GM10266 (cell line): ENCODE results near the gene SMIM35.

ENCODE experiments used
- DNase-seq: peaks from one replicate; pipeline ENCODE4 v3.0.0; 2012; ENCODE audit errors: extremely low spot score
- TF ChIP-seq, protein P1 (sequence below): IDR thresholded peaks from 2 replicates; pipeline ENCODE4 v1.5.1; 2012; ENCODE audit warnings: mild to moderate bottlenecking, low read depth; ENCODE audit not compliant: control insufficient read depth, insufficient read depth; ENCODE audit errors: missing control alignments

Gene SMIM35

DNA sequence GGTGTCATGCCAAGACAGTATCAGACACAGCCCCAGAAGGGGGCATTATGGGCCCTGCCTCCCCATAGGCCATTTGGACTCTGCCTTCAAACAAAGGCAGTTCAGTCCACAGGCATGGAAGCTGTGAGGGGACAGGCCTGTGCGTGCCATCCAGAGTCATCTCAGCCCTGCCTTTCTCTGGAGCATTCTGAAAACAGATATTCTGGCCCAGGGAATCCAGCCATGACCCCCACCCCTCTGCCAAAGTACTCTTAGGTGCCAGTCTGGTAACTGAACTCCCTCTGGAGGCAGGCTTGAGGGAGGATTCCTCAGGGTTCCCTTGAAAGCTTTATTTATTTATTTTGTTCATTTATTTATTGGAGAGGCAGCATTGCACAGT lies 85.9 kb downstream of the SMIM35 start:
- TF ChIP-seq, protein P1, sequence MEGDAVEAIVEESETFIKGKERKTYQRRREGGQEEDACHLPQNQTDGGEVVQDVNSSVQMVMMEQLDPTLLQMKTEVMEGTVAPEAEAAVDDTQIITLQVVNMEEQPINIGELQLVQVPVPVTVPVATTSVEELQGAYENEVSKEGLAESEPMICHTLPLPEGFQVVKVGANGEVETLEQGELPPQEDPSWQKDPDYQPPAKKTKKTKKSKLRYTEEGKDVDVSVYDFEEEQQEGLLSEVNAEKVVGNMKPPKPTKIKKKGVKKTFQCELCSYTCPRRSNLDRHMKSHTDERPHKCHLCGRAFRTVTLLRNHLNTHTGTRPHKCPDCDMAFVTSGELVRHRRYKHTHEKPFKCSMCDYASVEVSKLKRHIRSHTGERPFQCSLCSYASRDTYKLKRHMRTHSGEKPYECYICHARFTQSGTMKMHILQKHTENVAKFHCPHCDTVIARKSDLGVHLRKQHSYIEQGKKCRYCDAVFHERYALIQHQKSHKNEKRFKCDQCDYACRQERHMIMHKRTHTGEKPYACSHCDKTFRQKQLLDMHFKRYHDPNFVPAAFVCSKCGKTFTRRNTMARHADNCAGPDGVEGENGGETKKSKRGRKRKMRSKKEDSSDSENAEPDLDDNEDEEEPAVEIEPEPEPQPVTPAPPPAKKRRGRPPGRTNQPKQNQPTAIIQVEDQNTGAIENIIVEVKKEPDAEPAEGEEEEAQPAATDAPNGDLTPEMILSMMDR = no peak
- DNase-seq = no peak

DNA sequence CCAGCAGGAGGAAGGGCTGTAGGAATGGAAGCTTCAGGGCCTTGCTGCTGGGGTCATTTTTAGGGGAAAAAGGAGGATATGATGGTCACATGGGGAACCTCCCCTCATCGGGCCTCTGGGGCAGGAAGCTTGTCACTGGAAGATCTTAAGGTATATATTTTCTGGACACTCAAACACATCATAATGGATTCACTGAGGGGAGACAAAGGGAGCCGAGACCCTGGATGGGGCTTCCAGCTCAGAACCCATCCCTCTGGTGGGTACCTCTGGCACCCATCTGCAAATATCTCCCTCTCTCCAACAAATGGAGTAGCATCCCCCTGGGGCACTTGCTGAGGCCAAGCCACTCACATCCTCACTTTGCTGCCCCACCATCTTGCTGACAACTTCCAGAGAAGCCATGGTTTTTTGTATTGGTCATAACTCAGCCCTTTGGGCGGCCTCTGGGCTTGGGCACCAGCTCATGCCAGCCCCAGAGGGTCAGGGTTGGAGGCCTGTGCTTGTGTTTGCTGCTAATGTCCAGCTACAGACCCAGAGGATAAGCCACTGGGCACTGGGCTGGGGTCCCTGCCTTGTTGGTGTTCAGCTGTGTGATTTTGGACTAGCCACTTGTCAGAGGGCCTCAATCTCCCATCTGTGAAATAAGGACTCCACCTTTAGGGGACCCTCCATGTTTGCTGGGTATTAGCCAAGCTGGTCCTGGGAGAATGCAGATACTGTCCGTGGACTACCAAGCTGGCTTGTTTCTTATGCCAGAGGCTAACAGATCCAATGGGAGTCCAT lies 86.5 kb downstream of the SMIM35 start:
- no peak for DNase-seq
- TF ChIP-seq, protein P1 = no peak

DNA sequence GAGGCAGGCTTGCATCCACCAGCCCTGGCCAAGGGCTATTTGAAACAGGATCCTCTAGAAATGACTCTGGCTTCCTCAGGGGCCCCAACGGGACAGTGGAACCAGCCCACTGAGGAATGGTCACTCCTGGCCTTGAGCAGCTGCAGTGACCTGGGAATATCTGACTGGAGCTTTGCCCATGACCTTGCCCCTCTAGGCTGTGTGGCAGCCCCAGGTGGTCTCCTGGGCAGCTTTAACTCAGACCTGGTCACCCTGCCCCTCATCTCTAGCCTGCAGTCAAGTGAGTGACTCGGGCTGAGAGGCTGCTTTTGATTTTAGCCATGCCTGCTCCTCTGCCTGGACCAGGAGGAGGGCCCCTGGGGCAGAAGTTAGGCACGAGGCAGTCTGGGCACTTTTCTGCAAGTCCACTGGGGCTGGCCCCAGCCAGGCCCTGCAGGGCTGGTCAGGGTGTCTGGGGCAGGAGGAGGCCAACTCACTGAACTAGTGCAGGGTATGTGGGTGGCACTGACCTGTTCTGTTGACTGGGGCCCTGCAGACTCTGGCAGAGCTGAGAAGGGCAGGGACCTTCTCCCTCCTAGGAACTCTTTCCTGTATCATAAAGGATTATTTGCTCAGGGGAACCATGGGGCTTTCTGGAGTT lies 87.3 kb downstream of the SMIM35 start:
- no peak for DNase-seq
- TF ChIP-seq, protein P1 = no peak

DNA sequence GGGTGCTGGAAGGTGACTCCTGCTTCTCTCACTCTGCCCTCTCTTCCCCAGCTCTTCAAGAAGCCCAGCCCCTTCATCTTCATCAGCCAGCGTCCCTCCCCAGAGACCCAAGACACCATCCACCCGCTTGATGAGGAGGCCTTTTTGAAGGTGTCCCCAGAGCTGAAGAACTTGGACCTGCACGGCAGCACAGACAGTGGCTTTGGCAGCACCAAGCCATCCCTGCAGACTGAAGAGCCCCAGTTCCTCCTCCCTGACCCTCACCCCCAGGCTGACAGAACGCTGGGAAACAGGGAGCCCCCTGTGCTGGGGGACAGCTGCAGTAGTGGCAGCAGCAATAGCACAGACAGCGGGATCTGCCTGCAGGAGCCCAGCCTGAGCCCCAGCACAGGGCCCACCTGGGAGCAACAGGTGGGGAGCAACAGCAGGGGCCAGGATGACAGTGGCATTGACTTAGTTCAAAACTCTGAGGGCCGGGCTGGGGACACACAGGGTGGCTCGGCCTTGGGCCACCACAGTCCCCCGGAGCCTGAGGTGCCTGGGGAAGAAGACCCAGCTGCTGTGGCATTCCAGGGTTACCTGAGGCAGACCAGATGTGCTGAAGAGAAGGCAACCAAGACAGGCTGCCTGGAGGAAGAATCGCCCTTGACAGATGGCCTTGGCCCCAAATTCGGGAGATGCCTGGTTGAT lies 88.0 kb downstream of the SMIM35 start:
- TF ChIP-seq, protein P1 = no peak
- DNase-seq = no peak

DNA sequence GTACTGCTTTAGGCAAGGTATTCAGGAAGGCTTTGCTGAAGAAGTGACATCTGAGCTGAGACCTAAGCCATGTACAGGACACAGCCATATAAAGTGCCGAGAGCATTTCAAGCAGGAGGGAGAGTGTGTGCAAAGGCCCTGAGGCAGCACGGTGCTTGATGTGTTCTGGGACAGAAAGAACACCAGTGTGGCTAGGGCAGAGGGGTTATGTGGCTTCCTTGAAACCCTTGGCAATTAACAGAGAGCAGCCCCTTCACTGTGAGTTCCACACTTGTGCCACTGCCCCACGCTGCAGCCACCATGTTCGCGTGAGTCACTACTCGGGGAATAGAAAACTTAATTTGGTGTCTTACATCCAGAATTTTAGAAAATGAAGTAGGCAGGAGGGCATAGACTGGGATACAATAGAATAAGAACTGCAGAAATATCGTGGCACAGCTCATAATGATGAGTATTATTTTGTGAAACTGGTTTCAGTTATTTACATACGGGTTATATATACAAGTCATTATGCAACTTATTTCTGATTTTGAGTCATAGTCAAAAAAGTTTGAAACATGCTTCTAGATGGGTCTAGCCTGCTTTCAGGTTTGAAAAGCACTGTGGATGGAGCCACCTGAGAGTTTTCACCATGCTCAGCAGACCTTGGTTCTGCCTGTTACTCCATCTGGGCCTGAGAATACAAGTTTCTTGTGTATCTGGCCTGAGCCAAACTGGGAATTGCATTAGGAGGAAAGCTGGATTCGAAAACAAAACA lies 88.8 kb downstream of the SMIM35 start:
- TF ChIP-seq, protein P1 = no peak
- DNase-seq = no peak

DNA sequence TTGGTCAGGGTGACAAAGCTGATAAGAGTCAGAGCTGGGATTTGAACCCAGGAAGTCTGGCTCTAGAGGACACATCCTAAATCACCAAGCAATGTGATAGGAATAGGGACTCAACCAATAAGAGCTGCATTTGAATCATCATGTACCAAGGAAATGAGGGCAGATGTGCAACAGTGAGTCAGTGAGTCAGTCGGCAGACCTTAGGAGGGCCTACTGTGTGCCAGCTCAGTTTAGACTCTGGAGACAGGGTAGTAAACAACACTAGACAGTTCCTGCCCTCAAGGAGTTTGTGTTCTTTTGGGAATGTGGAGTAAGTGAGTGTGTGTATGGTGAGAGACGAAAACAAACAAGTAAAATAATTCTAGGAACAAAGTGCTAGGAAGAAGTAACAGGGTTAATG lies 89.4 kb downstream of the SMIM35 start:
- no peak for DNase-seq

More for the DNA sequence above, 89.4 kb downstream of the SMIM35 start:
- TF ChIP-seq, protein P1 = no peak
